KMS-11 (cell line): ENCODE results near the gene TENM3.

ENCODE experiments used
- H2AFZ ChIP-seq: fragments of 200-600 bp; sonication (generic); 2 replicates; pipeline ENCODE4 v1.6.1; 2016; ENCODE audit warnings: antibody characterized with exemption, mixed run types, low read depth
- H3K27ac ChIP-seq: fragments of 200-600 bp; sonication (generic); 2 replicates; pipeline ENCODE4 v1.6.1; 2016; ENCODE audit warnings: mild to moderate bottlenecking, mixed run types
- H3K27me3 ChIP-seq: fragments of 200-600 bp; sonication (generic); 2 replicates; pipeline ENCODE4 v1.6.1; 2017; ENCODE audit warnings: mild to moderate bottlenecking, low read depth, mixed run types, moderate library complexity; ENCODE audit not compliant: insufficient read depth
- H3K36me3 ChIP-seq: fragments of 200-600 bp; sonication (generic); 2 replicates; pipeline ENCODE4 v1.6.1; 2017; ENCODE audit warnings: mild to moderate bottlenecking, mixed run types; ENCODE audit not compliant: insufficient read depth
- H3K4me1 ChIP-seq: fragments of 200-600 bp; sonication (generic); 2 replicates; pipeline ENCODE4 v1.6.1; 2016; ENCODE audit warnings: mild to moderate bottlenecking, low read depth, mixed run types; ENCODE audit not compliant: poor library complexity, severe bottlenecking
- H3K4me2 ChIP-seq: fragments of 200-600 bp; sonication (generic); 2 replicates; pipeline ENCODE4 v1.7.0; 2016; ENCODE audit warnings: mild to moderate bottlenecking, mixed run types
- H3K4me3 ChIP-seq: fragments of 200-600 bp; sonication (generic); IDR thresholded peaks from 2 replicates; pipeline ENCODE4 v1.6.1; 2017; ENCODE audit warnings: low read depth, low read length, mixed read lengths; ENCODE audit not compliant: insufficient read depth
- H3K79me2 ChIP-seq: fragments of 200-600 bp; sonication (generic); 2 replicates; pipeline ENCODE4 v1.6.1; 2016; ENCODE audit warnings: low read depth, mixed run types; ENCODE audit not compliant: insufficient read depth
- H3K9ac ChIP-seq: fragments of 200-600 bp; sonication (generic); 2 replicates; pipeline ENCODE4 v1.6.1; 2016; ENCODE audit warnings: mild to moderate bottlenecking, mixed run types
- H4K20me1 ChIP-seq: fragments of 200-600 bp; sonication (generic); 2 replicates; pipeline ENCODE4 v1.6.1; 2016; ENCODE audit warnings: mild to moderate bottlenecking, mixed run types; ENCODE audit not compliant: insufficient read depth
- CTCF ChIP-seq: fragments of 200-600 bp; sonication (generic); conservative IDR thresholded peaks from 2 replicates; pipeline ENCODE4 v1.6.1; 2017; ENCODE audit warnings: low read depth, mild to moderate bottlenecking, antibody characterized with exemption, low read length, moderate library complexity, mixed read lengths

Gene TENM3

GRCh38 chr4:182802621-182803020 is 559.4 kb downstream of the TENM3 start:
- Histone ChIP-seq H3K36me3 (no peaks in the 10 kb centered on the region), H3K79me2 (no peaks in the 10 kb centered on the region), H3K4me1 (peaks cover 11% of the 10 kb centered on the region), H3K27ac (no peak overlapping the region), H4K20me1 (no peaks in the 10 kb centered on the region), H3K27me3 (no peaks in the 10 kb centered on the region), H3K9ac (no peak overlapping the region), H3K4me2 (no peak overlapping the region), H2AFZ (no peak overlapping the region), H3K4me3 (no peak overlapping the region)
- no peak for TF ChIP-seq CTCF

GRCh38 chr4:182803235-182803634 is 560.0 kb downstream of the TENM3 start:
- H3K27ac ChIP-seq = no peak overlapping the region
- no peaks in the 10 kb centered on the region for H3K27me3 ChIP-seq
- no peak for TF ChIP-seq CTCF

GRCh38 chr4:182804131-182804530 is 560.9 kb downstream of the TENM3 start:
- Histone ChIP-seq H3K27ac (no peak overlapping the region), H3K4me2 (no peak overlapping the region), H2AFZ (no peak overlapping the region), H3K9ac (no peak overlapping the region), H3K4me3 (no peak overlapping the region), H4K20me1 (no peaks in the 10 kb centered on the region), H3K79me2 (no peaks in the 10 kb centered on the region), H3K36me3 (no peaks in the 10 kb centered on the region), H3K4me1 (peaks cover 20% of the 10 kb centered on the region), H3K27me3 (no peaks in the 10 kb centered on the region)
- TF ChIP-seq CTCF = no peak

More at GRCh38 chr4:182803235-182803634, 560.0 kb downstream of the TENM3 start:
- no peak overlapping the region for H3K9ac ChIP-seq
- H3K4me1 ChIP-seq = peaks cover 11% of the 10 kb centered on the region
- H3K4me3 ChIP-seq = no peak overlapping the region
- no peak overlapping the region for H2AFZ ChIP-seq
- H3K36me3 ChIP-seq = no peaks in the 10 kb centered on the region
- H3K79me2 ChIP-seq = no peaks in the 10 kb centered on the region
- no peak overlapping the region for H3K4me2 ChIP-seq
- H4K20me1 ChIP-seq = no peaks in the 10 kb centered on the region

- Histone ChIP-seq H3K9ac (no peak overlapping the region), H3K4me3 (no peak overlapping the region), H3K79me2 (no peaks in the 10 kb centered on the region), H3K4me2 (no peak overlapping the region), H4K20me1 (no peaks in the 10 kb centered on the region), H3K4me1 (peaks cover 32% of the 10 kb centered on the region), H3K36me3 (no peaks in the 10 kb centered on the region), H3K27me3 (no peaks in the 10 kb centered on the region), H2AFZ (no peak overlapping the region), H3K27ac (no peak overlapping the region)
- TF ChIP-seq CTCF = no peak
Observed at GRCh38 chr4:182805321-182805720, 562.1 kb downstream of the TENM3 start.
